OCI-LY7 (cell line): ENCODE measurements around the gene EIF2S1.

ENCODE experiments used
- CTCF ChIP-seq: fragments of 200-600 bp; sonication (generic); conservative IDR thresholded peaks from 2 replicates; pipeline ENCODE4 v1.5.1; 2014; ENCODE audit warnings: mild to moderate bottlenecking, antibody characterized with exemption, low read length, moderate library complexity, mixed read lengths
- EZH2phosphoT487 ChIP-seq: fragments of 200-600 bp; sonication (generic); IDR thresholded peaks from 2 replicates; pipeline ENCODE4 v1.6.1; 2018; ENCODE audit warnings: low read depth, borderline replicate concordance, mild to moderate bottlenecking, mixed run types, antibody characterized with exemption, low read length, moderate library complexity, mixed read lengths

- no peak for TF ChIP-seq CTCF
- TF ChIP-seq EZH2phosphoT487: no peak
Observed at GRCh38 chr14:67410313-67410712, 50.2 kb downstream of the EIF2S1 start.
